GM18519 (cell line): ENCODE data around the gene TAF6.

ENCODE experiments used
- ATAC-seq: cut with Tn5 transposase; IDR thresholded peaks from one replicate; pipeline ENCODE4 v1.9.1; 2021; ENCODE audit warnings: mild to moderate bottlenecking, moderate library complexity; ENCODE audit not compliant: unreplicated experiment, low FRiP score

The TAF6 gene

DNA sequence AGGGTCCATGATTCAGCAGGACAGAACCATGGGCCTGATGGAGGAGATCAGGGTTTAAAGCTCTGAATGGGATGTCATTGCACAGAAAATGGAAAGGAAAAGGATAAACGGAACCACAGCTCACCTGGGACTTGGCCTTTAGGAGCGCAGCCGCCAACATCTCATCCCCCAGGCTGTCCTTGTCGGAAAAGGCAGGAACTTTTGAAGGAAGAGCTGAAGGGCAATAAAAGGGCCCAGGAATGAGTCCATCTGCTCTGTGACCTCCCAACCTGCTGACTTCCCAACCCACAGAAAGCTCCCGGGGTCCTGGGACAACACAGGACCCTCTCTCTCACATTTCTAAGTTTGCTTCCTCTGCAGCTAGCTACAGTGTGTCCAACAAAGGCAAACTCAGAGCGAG, 43.7 kb downstream of the TAF6 start:
- ATAC-seq, result no peak

DNA sequence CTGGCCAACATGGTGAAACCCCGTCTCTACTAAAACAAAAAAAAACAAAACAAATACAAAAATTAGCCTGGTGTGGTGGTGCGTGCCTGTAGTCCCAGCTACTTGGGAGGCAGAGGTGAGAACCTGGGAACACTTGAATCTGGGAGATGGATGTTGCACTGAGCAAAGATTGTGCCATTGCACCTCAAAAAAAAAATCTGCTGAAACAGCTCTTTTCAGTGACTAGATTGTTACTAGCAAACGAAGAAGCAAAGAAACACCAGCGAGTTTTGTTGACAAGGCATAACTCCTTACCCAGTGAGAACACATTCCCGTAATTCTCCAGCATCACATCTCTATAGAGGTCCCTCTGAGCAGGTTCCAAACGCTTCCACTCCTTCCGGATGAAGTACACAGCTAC, 44.3 kb downstream of the TAF6 start:
- no peak for ATAC-seq

DNA sequence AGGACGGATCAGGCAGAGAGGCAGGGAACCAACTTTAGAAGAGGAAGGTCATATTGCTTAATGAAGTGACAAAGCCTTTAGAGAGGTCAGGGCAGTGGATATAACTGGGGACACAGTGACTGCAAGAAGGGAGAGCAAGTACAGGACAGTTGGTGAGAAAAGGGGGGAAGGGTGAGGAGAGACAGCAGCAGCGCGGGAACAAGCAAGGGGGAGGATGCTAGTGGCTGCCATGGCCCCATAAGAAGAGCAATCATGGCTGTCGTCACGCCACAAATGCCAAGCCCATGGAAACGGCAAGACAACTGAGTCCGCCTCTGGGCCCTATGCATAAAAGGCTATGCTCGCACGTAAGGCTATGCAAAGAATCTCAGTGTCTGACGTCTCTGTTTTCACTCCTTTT, 46.7 kb downstream of the TAF6 start:
- ATAC-seq, result no peak

DNA sequence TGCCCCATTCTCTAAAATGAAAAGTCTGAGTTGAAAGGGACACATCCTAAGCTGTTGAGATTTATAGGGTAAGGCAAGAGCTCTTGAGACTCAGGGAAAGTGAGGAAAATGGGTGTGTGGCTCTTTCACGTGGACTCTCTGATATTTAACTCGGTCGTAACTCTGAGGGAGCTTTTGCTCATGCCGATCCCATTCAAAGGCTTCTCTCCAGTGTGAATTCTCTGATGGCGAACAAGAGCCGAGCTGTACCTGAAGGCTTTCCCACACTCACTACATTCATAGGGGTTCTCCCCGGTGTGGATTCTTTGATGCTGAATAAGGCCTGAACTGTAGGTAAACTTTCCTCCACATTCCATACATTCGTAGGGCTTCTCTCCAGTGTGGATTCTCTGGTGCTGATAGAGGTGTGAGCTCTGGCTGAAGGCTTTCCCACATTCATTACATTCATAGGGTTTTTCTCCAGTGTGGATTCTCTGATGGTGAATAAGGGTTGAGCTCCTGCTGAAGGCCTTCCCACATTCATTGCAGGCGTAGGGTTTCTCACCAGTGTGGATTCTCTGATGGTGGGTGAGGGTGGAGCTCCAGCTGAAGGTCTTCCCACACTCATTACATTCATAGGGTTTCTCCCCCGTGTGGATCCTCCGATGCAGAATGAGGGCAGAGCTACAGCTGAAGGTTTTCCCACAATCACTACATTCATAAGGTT, 48.0 kb downstream of the TAF6 start:
- ATAC-seq, result no peak

DNA sequence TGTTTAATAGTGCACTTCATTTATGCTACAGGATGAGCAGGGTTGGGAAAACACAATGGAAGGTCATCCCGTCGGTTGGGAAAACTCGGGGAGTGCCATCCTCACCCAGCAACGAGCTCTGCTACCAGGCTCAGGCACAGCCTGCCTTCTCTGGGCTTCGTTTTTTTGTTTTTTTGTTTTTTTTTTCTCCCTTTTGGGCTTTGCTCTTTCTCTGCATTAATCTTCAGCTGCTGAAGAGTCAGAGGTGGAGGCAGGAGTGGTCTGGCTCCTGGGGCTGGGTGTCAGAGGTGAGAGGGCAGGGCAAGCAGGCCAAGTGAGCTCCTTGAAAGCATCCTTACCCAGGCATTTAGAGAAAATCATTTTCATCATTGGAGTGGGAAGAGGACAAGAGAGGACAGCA, 49.2 kb downstream of the TAF6 start:
- ATAC-seq, result no peak

DNA sequence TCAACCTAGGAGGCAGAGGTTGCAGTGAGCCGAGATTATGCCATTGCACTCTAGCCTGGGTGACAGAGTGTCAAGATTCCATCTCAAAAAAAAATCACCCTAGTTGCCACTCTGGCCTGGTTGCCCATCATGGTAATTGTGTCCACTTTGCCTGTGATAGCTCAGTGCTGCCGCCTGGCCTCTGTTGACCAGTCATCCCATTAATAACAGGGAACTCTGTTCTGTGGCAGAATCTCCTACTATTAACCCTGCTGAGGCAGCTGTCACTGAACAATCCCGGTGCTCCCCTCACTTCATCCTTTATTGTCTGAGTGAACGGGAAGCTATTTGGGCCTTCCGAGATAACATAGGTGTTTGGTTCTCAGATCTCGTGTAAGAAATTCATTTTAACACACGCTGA, 52.2 kb downstream of the TAF6 start:
- no peak for ATAC-seq

DNA sequence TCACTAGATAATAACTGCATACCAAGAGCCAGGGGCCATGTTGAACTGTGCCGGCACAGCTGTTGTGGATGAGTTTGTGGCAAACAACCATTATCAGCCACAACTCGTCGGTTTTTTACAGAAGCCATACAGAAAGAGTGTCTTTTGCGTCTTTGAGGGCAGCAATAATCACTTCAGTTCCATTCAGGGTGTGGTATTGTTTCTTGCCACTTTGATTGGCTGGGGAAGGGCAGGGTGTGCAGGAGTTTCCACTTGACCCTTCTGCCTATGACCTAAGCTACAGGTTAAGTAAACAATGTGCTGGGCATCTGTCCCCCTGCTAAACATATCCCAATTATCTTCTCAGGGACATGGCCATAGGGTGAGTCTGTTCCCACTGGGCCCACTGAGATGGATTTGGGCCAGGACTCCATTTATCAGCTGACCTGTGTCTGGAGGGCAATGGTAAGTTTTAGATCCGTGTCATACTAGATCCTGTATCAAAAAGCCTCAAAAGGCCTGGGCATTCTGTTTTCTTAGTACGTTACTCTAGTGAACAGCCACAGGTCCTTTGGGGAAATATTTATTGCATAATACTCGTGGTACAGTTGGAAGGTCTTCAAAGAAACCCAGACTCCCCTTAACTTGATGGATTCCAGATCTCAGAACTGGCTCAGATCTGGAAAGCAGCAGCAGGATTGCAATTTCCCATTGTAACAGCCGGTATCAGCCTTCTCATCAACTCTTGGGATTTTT, 53.5 kb downstream of the TAF6 start:
- ATAC-seq, result no peak

DNA sequence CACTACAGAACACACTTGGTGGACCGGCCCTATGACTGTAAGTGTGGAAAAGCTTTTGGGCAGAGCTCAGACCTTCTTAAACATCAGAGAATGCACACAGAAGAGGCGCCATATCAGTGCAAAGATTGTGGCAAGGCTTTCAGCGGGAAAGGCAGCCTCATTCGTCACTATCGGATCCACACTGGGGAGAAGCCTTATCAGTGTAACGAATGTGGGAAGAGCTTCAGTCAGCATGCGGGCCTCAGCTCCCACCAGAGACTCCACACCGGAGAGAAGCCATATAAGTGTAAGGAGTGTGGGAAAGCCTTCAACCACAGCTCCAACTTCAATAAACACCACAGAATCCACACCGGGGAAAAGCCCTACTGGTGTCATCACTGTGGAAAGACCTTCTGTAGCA, 55.0 kb downstream of the TAF6 start:
- no peak for ATAC-seq

DNA sequence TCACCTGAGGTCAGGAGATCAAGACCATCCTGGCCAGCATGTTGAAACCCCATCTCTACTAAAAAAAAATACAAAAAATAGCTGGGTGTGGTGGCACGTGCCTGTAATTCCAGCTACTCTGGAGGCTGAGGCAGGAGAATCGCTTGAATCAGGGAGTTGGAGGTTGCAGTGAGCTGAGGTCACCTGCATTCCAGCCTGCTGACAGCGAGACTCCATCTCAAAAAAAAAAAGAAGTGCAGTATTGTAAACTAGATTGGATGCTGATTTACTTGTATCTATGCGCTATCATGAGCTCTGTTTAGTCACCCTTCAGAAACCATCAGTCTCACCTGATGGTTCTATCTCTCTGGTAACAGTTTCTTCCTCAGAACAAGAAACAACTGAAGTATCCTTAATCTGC, 55.8 kb downstream of the TAF6 start:
- no peak for ATAC-seq

DNA sequence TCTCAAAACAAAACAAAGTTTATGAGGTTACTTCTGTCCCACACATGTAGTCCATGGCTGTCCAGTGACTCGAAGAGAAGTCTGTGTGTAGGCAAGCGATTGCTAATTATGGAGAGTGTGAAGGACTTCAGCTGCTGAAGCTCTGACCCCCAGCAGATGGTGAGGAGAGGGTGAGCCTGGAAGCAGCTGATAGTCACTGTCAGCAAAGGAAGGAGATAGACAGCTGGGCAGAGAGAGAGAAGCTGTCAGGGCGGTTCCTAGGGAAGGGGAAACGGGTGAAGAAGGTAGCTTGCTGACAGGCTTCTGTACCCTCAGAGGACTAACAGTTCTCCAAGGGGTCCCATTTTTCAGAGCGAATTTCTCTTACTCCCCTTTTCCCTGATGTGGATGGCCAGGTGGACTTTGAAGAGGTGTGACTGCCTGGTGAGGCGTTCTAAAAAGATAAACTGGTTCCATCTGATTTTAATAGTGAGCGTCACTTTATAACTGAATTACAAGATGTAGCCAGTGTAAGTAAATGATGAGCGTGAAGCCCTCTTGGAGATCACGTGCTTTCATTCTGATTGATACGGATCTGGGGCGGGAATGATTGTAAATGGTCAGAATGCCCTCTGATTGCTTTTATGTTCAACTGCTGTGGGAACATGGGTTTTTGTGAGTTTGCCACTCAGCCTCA, 57.5 kb downstream of the TAF6 start:
- ATAC-seq, result no peak

DNA sequence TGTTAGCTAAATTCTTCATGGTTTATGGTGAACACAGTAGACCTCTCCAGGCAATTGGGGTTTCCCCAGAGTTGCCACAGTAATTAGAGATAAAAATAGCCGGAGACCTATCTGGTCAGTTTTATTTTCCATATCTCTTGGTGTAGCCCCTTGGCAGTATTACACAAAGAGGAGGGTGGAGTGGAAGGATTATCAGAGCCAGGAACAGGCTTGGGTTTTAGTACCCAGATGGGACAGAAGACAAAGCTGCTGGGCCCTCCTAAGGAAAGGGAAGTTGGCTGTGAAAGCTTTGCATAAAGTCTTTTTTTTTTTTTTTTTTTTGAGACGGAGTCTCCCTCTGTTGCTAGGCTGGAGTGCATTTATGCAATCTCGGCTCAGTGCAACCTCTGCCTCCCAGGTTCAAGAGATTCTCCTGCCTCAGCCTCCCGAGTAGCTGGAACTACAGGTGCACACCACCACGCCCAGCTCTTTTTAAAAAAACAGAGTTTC, 59.9 kb downstream of the TAF6 start:
- ATAC-seq, result no peak
